ENCODE data around the gene SERPINB3. TPM values are rescaled to one million over a fixed set of nuclear protein-coding genes. Genes with fewer than 3 reads are reported as not detected.
"Not testable (repeated sequence)": the region's sequence is repeated elsewhere in the genome, so short reads cannot be mapped to it uniquely, and the experiment has no call there.

The SERPINB3 gene
- not detected for total RNA-seq

- DNase-seq (ENCODE audit: low spot score) = not testable (repeated sequence)
These were observed at the start of gene SERPINB3 for GRCh38 chr18:63661750-63662149. Gene SERPINB3 (minus strand): TSS chr18:63661893. CDS start chr18:63661216, 677 bp downstream.

GRCh38 chr18:63708650-63709049 lies 47.0 kb upstream of the SERPINB3 start:
- no peak for DNase-seq (ENCODE audit: low spot score)

GRCh38 chr18:63707816-63708215 lies 46.1 kb upstream of the SERPINB3 start:
- no peak for DNase-seq (ENCODE audit: low spot score)

- DNase-seq (ENCODE audit: low spot score) = no peak
These were observed 43.7 kb upstream of the SERPINB3 start for GRCh38 chr18:63705401-63705800.

GRCh38 chr18:63702660-63703059 lies 41.0 kb upstream of the SERPINB3 start, which contains the start of gene SERPINB11:
Gene SERPINB11 (plus strand): TSS chr18:63702960. CDS start chr18:63710194, 7,234 bp downstream.
- DNase-seq (ENCODE audit: low spot score) = no peak

GRCh38 chr18:63701952-63702351 lies 40.3 kb upstream of the SERPINB3 start:
- DNase-seq (ENCODE audit: low spot score) = no peak

GRCh38 chr18:63700501-63700900 lies 38.8 kb upstream of the SERPINB3 start:
- no peak for DNase-seq (ENCODE audit: low spot score)

GRCh38 chr18:63697097-63697660 lies 35.5 kb upstream of the SERPINB3 start:
- DNase-seq (ENCODE audit: low spot score) = no peak

GRCh38 chr18:63689064-63689463 lies 27.4 kb upstream of the SERPINB3 start:
- DNase-seq (ENCODE audit: low spot score) = no peak

- no peak for DNase-seq (ENCODE audit: low spot score)
These were observed 25.2 kb upstream of the SERPINB3 start for GRCh38 chr18:63686871-63687270.

- no peak for DNase-seq (ENCODE audit: low spot score)
These were observed 23.0 kb upstream of the SERPINB3 start for GRCh38 chr18:63684718-63685117.

- no peak for DNase-seq (ENCODE audit: low spot score)
These were observed 22.2 kb upstream of the SERPINB3 start for GRCh38 chr18:63683890-63684289.

- peak; percentile 26 for DNase-seq (ENCODE audit: low spot score)
These were observed 21.5 kb upstream of the SERPINB3 start for GRCh38 chr18:63683152-63683551.

GRCh38 chr18:63681449-63682340 lies 20.0 kb upstream of the SERPINB3 start:
- DNase-seq (ENCODE audit: low spot score) = no peak

- no peak for DNase-seq (ENCODE audit: low spot score)
These were observed 18.3 kb upstream of the SERPINB3 start for GRCh38 chr18:63679820-63680606.

GRCh38 chr18:63677500-63678225 lies 16.0 kb upstream of the SERPINB3 start:
- no peak for DNase-seq (ENCODE audit: low spot score)

- no peak for DNase-seq (ENCODE audit: low spot score)
These were observed 15.0 kb upstream of the SERPINB3 start for GRCh38 chr18:63676526-63677323.

GRCh38 chr18:63664571-63664970 lies 2.9 kb upstream of the SERPINB3 start:
- no peak for DNase-seq (ENCODE audit: low spot score)

- not testable (repeated sequence) for DNase-seq (ENCODE audit: low spot score)
These were observed 2.8 kb downstream of the SERPINB3 start for GRCh38 chr18:63658920-63659319.

- not testable (repeated sequence) for DNase-seq (ENCODE audit: low spot score)
These were observed 11.4 kb downstream of the SERPINB3 start for GRCh38 chr18:63650271-63650670.

- DNase-seq (ENCODE audit: low spot score) = no peak
These were observed 13.5 kb downstream of the SERPINB3 start for GRCh38 chr18:63648241-63648640.

All from mucosa of gallbladder (tissue), 1 donor.